GM12865 (cell line): ENCODE data around the gene PRMT9.

ENCODE experiments used
- DNase-seq: peaks from one replicate; pipeline ENCODE4 v3.0.0; 2010; ENCODE audit warnings: low read depth
- H3K4me3 ChIP-seq: 2 replicates; pipeline ENCODE4 v1.5.1; 2011; ENCODE audit warnings: mild to moderate bottlenecking, low read depth, low read length, control low read depth
- CTCF ChIP-seq: IDR thresholded peaks from 2 replicates; pipeline ENCODE4 v1.5.1; 2011; ENCODE audit warnings: low read length, control low read depth, low read depth, inconsistent platforms; ENCODE audit not compliant: insufficient read depth; ENCODE audit errors: missing control alignments

Gene PRMT9

GRCh38 chr4:147607471-147607870, 76.5 kb downstream of the PRMT9 start:
- H3K4me3 ChIP-seq, result no peak overlapping the region
- no peak for TF ChIP-seq CTCF
- DNase-seq, result no peak

- TF ChIP-seq CTCF, result no peak
- no peak for DNase-seq
- H3K4me3 ChIP-seq, result no peak overlapping the region
Measured at GRCh38 chr4:147605499-147605898, 78.5 kb downstream of the PRMT9 start.

GRCh38 chr4:147599769-147600168, 84.2 kb downstream of the PRMT9 start:
- no peak for TF ChIP-seq CTCF
- no peak for DNase-seq
- H3K4me3 ChIP-seq, result no peak overlapping the region

DNA sequence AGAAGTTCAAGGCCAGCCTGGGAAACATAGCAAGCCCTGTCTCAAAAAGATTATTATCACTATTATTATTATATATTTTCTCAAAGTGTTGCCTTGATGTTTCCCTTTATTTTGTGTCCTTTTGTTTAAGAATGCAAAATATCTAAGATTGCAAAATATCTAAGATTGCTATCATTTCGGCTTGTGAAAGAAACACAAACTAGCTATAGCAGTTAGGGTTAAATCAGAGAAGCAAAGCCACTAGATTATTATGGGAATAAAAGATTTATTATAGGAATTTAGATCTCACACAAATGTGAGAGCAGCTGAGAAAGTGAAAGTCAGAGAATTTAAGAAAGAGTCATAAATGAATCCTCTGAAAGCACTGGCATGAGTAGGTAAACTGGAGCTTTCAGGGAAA, 84.8 kb downstream of the PRMT9 start:
- no peak for TF ChIP-seq CTCF
- no peak overlapping the region for H3K4me3 ChIP-seq
- no peak for DNase-seq

- no peak overlapping the region for H3K4me3 ChIP-seq
- no peak for DNase-seq
- TF ChIP-seq CTCF, result no peak
Measured at GRCh38 chr4:147597561-147597960, 86.4 kb downstream of the PRMT9 start.

DNA sequence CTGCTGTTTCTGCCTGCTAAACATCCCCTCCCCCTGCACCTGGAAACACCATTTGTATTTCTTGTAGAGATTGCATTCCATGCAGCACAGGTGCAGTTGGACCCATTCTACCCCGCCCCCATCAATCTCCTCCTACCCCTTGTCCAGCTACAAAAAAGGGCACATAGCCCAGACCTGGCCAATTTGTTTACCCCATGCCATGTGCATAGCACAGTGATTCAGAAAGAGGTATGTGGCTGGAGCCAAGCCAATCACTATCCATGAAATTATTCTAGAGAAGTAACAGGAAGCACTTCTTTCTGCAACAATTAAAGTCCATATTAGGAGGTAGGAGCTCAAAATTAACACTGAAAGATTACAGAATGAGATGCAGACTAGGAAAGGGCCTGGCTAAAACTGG, 87.0 kb downstream of the PRMT9 start:
- no peak for TF ChIP-seq CTCF
- DNase-seq, result no peak
- H3K4me3 ChIP-seq, result no peak overlapping the region

DNA sequence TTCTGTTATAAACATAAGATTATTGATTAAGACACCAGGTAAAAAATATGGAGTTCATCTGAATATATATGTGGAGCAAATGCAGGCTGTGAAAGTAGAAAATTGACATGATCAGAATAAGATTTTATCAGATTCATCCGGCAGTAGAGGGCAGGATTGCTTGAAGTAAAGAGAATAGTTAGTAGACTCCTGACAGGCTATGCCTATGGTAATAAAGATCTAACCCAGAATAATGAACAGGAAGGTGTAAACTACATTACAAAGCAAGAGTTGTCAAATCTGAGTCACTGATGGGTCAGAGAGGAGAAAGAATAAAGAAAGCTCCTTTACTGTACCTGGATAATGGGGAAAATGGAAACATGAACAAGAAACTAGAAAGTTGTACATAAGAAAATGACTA, 87.6 kb downstream of the PRMT9 start:
- TF ChIP-seq CTCF, result no peak
- no peak for DNase-seq
- no peak overlapping the region for H3K4me3 ChIP-seq
